SJSA1 (cell line): Measurements from ENCODE around the gene SLC12A2. TPM values are rescaled to one million over a fixed set of nuclear protein-coding genes. Genes with fewer than 3 reads are reported as not detected.

Experiments used
- DNase-seq, 2 experiments: peaks; one replicate each; pipeline ENCODE4 v3.0.0-alpha.2; 2015 to 2020; ENCODE audit warnings: low spot score in 2 of 2, low read depth in 1 of 2
- H3K27ac ChIP-seq: fragments of 250-450 bp; sonication (Bioruptor Pico); 2 replicates; pipeline ENCODE4 v1.5.1; 2020; ENCODE audit warnings: mild to moderate bottlenecking, moderate library complexity
- H3K27me3 ChIP-seq: fragments of 250-450 bp; sonication (Bioruptor Pico); replicated peaks from 2 replicates; pipeline ENCODE4 v1.5.1; 2020; ENCODE audit warnings: mild to moderate bottlenecking, moderate library complexity
- H3K36me3 ChIP-seq: fragments of 250-450 bp; sonication (Bioruptor Pico); 2 replicates; pipeline ENCODE4 v1.5.1; 2020; ENCODE audit warnings: mild to moderate bottlenecking
- H3K4me1 ChIP-seq: fragments of 250-450 bp; sonication (Bioruptor Pico); replicated peaks from 2 replicates; pipeline ENCODE4 v1.6.1; 2021; ENCODE audit warnings: mild to moderate bottlenecking
- H3K4me3 ChIP-seq: fragments of 250-450 bp; sonication (Bioruptor Pico); 2 replicates; pipeline ENCODE4 v1.5.1; 2020; ENCODE audit warnings: mild to moderate bottlenecking
- H3K9me3 ChIP-seq: fragments of 250-450 bp; sonication (Bioruptor Pico); replicated peaks from 2 replicates; pipeline ENCODE4 v1.5.1; 2020; ENCODE audit warnings: mild to moderate bottlenecking
- total RNA-seq: library from RNA; depleted of rRNA; stranded (reverse); fragments of >200 nt; shearing (Covaris generic); gene quantifications from 2 replicates; pipeline ENCODE4 v1.2.3, GENCODE V29; 2014

SLC12A2 gene
- total RNA-seq, 1 experiment from 2014 or later: 91.4 TPM

GRCh38 chr5:128105203-128105602 is 21.6 kb downstream of the SLC12A2 start:
- peaks cover 6% of the 10 kb centered on the region for H3K4me1 ChIP-seq
- DNase-seq: no peak
- no peaks in the 10 kb centered on the region for H3K9me3 ChIP-seq
- no peaks in the 10 kb centered on the region for H3K27me3 ChIP-seq
- no peak overlapping the region for H3K4me3 ChIP-seq
- peaks cover 9% of the 10 kb centered on the region; the same call in 1 of the 2 replicates for H3K36me3 ChIP-seq
- H3K27ac ChIP-seq: no peak overlapping the region

DNA sequence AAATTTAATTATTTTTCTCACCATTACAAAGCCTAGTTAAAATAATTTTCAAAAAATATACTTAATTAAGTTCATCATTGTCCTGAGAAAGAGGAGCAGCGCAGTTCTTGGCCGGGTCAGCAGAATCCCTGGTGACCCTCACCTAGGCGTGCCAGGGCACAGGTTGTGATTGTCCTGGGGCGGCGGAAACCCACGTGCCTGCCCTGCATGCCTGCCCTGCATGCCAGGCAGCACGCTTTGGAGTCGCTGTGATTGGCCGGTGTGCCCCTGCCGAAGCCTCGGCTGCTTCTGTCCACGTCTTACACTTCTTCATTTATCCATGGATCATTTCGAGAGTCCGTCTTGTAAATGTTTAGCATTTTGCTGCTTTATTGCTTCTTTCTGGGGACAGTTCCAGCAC is 25.6 kb downstream of the SLC12A2 start:
- no peaks in the 10 kb centered on the region for H3K27me3 ChIP-seq
- H3K27ac ChIP-seq: no peak overlapping the region
- H3K36me3 ChIP-seq: peaks cover 23% of the 10 kb centered on the region
- H3K9me3 ChIP-seq: no peaks in the 10 kb centered on the region
- no peak for DNase-seq
- H3K4me3 ChIP-seq: no peak overlapping the region
- peaks cover 8% of the 10 kb centered on the region for H3K4me1 ChIP-seq

DNA sequence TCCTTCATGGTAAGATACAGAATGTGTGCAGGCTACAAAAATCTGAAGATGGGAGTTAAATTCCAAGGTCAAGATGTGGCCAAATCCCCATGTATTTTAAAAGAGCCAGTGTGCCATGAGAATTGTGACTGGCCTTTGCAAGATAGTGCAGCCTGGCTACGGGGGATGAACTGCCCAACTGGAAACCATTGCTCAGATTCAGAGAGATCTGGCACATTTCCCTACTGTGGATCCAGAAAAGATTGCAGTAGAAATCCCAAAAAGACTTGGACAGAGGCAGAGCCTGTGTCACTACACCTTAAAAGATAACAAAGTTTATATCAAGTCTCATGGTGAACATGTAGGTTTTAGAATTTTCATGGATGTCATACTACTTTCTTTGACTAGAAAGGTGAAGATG is 26.2 kb downstream of the SLC12A2 start:
- H3K4me1 ChIP-seq: peaks cover 8% of the 10 kb centered on the region
- DNase-seq: no peak
- no peaks in the 10 kb centered on the region for H3K9me3 ChIP-seq
- H3K27ac ChIP-seq: no peak overlapping the region
- peaks cover 29% of the 10 kb centered on the region for H3K36me3 ChIP-seq
- no peaks in the 10 kb centered on the region for H3K27me3 ChIP-seq
- H3K4me3 ChIP-seq: no peak overlapping the region

DNA sequence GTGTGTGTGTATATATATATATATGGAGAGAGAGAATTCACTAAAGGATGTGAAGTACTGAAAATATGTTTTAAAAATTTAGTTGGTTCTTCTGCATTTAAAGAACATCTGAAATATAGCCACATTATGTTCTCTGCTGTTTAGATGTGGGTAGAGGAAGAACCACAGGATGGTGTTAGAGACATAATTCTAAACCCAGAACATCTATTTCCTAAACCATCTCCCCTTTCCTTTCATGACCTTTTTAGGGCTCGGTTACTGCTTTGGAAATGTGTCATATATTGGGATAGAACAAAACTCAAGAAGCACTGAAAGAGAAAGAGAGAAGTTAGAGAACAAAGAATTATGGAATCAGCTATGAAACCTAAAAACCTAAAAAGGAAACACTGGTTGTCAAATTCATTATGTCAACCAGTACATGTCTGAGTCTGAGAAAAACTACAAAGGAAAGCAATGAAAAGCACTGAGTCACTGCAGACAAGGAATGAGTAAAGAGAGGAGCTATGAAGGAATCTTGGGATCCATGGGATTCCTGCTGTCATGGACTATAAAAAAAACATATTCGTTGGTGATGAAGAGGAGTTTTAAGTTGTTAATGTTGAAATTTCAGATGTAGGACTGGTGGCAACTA is 28.4 kb downstream of the SLC12A2 start:
- peak in 1 of 2 experiments; percentile 57 for DNase-seq

GRCh38 chr5:128116445-128116844 is 32.9 kb downstream of the SLC12A2 start:
- Histone ChIP-seq H3K36me3 (peaks cover 70% of the 10 kb centered on the region), H3K4me3 (no peak overlapping the region), H3K27me3 (no peaks in the 10 kb centered on the region), H3K27ac (no peak overlapping the region), H3K4me1 (peaks cover 8% of the 10 kb centered on the region), H3K9me3 (peaks cover 4% of the 10 kb centered on the region; the same call in 1 of the 2 replicates)
- no peak for DNase-seq

More for the DNA sequence above, 28.4 kb downstream of the SLC12A2 start:
- no peaks in the 10 kb centered on the region for H3K9me3 ChIP-seq
- H3K36me3 ChIP-seq: peaks cover 48% of the 10 kb centered on the region
- peaks cover 8% of the 10 kb centered on the region for H3K4me1 ChIP-seq
- no peaks in the 10 kb centered on the region for H3K27me3 ChIP-seq
- no peak overlapping the region for H3K4me3 ChIP-seq
- H3K27ac ChIP-seq: peak overlapping the region; percentile 30

DNA sequence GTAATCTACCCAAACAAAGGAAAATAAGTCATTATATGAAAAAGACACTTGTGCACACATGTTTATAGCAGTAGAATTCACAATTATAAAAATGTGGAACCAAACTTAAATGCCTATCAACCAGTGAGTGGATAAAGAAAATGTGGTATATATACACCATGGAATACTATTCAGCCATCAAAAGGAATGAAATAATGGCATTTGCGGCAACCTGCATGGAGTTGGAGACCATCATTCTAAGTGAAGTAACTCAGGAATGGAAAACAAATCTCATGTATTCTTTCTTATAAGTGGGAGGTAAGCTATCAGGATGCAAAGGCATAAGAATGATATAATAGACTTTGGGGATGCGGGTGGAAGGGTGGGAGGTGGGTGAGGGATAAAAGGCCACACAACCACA is 34.6 kb downstream of the SLC12A2 start:
- H3K4me3 ChIP-seq: no peak overlapping the region
- peaks cover 60% of the 10 kb centered on the region for H3K36me3 ChIP-seq
- H3K9me3 ChIP-seq: peaks cover 4% of the 10 kb centered on the region; the same call in 1 of the 2 replicates
- H3K27ac ChIP-seq: no peak overlapping the region
- H3K4me1 ChIP-seq: no peaks in the 10 kb centered on the region
- no peaks in the 10 kb centered on the region for H3K27me3 ChIP-seq
- DNase-seq: no peak

- Histone ChIP-seq H3K36me3 (peaks cover 31% of the 10 kb centered on the region), H3K9me3 (peaks cover 4% of the 10 kb centered on the region; the same call in 1 of the 2 replicates), H3K4me1 (no peaks in the 10 kb centered on the region), H3K4me3 (no peak overlapping the region), H3K27ac (no peak overlapping the region), H3K27me3 (no peaks in the 10 kb centered on the region)
- no peak for DNase-seq
Observed at GRCh38 chr5:128121651-128122050, 38.1 kb downstream of the SLC12A2 start.

- peaks cover 8% of the 10 kb centered on the region for H3K36me3 ChIP-seq
- H3K9me3 ChIP-seq: peaks cover 1% of the 10 kb centered on the region; the same call in 1 of the 2 replicates
- H3K4me1 ChIP-seq: no peaks in the 10 kb centered on the region
- DNase-seq: no peak
- no peak overlapping the region for H3K27ac ChIP-seq
- no peaks in the 10 kb centered on the region for H3K27me3 ChIP-seq
- H3K4me3 ChIP-seq: no peak overlapping the region
Observed at GRCh38 chr5:128123936-128124335, 40.4 kb downstream of the SLC12A2 start.

GRCh38 chr5:128126241-128126640 is 42.7 kb downstream of the SLC12A2 start:
- Histone ChIP-seq H3K27ac (no peak overlapping the region), H3K4me1 (no peaks in the 10 kb centered on the region), H3K9me3 (no peaks in the 10 kb centered on the region), H3K4me3 (no peak overlapping the region), H3K36me3 (peaks cover 5% of the 10 kb centered on the region; the same call in 1 of the 2 replicates), H3K27me3 (no peaks in the 10 kb centered on the region)
- DNase-seq: no peak

- Histone ChIP-seq H3K27ac (no peak overlapping the region), H3K36me3 (peaks cover 42% of the 10 kb centered on the region), H3K4me1 (no peaks in the 10 kb centered on the region), H3K27me3 (no peaks in the 10 kb centered on the region), H3K9me3 (no peaks in the 10 kb centered on the region), H3K4me3 (no peak overlapping the region)
- no peak for DNase-seq
Observed at GRCh38 chr5:128132499-128132898, 48.9 kb downstream of the SLC12A2 start.

GRCh38 chr5:128135286-128135685 is 51.7 kb downstream of the SLC12A2 start:
- H3K4me1 ChIP-seq: no peaks in the 10 kb centered on the region
- H3K27ac ChIP-seq: no peak overlapping the region
- H3K36me3 ChIP-seq: peaks cover 62% of the 10 kb centered on the region
- no peak overlapping the region for H3K4me3 ChIP-seq
- no peaks in the 10 kb centered on the region for H3K27me3 ChIP-seq
- DNase-seq: no peak
- no peaks in the 10 kb centered on the region for H3K9me3 ChIP-seq

DNA sequence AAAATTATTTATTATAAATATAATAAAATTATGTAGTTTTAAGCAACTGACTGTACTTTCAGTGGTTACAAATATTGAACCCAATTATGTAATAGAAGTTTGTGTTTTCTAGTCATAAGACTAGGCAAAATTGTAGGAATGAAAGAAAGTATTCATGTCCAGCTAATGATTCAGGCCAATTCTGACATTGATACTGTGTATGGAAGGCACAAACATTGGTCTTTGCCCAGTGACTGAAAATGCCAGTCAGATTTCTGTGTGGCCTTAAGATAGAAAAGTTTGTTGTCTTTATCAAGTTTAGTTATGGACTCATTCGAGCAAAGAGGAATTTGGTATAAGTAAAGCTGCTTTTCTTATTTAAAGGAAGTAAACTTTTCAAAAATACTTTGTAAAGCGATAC is 60.3 kb downstream of the SLC12A2 start:
- no peaks in the 10 kb centered on the region for H3K4me1 ChIP-seq
- DNase-seq: no peak
- no peak overlapping the region for H3K4me3 ChIP-seq
- H3K36me3 ChIP-seq: peaks cover 56% of the 10 kb centered on the region
- H3K27me3 ChIP-seq: no peaks in the 10 kb centered on the region
- no peaks in the 10 kb centered on the region for H3K9me3 ChIP-seq
- H3K27ac ChIP-seq: no peak overlapping the region

DNA sequence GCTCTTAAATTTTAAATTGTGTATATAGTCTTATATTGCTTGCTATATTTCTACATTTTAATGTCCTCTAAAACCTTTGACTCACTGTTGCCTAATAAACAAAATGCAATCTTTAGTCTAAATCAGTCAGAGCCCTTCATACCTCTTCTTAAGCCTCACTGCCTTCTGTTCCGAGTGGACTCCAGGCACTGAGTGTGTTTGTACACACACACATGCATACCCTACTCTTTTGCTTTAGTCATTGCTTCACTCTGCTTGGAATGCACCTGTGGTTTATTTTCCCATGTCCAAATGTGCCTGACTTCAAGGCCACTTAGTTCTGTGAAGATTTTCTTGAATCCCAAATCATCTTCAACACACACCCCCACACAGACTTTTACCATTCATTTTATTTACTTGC is 60.9 kb downstream of the SLC12A2 start:
- Histone ChIP-seq H3K9me3 (no peaks in the 10 kb centered on the region), H3K4me3 (no peak overlapping the region), H3K27me3 (no peaks in the 10 kb centered on the region), H3K27ac (no peak overlapping the region), H3K4me1 (no peaks in the 10 kb centered on the region), H3K36me3 (peaks cover 57% of the 10 kb centered on the region)
- no peak for DNase-seq

DNA sequence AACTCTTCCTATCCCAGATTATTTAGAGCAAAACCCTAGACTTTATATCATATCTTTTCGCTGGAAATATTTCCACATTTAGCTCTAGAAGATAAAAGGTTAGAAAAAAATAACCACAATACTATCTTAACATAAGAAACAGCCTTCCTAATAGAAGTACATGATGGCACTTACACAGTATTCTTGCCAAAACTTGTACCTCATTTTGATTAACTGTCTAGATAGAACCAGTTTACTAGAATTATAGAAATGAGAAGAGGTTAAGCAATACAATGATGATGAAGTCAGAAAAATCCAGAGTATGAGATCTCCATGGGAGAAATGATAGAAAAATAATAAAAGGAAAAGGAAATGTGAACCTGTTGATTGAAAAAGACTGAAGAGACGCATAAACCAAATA is 63.1 kb downstream of the SLC12A2 start:
- H3K4me3 ChIP-seq: no peak overlapping the region
- H3K27me3 ChIP-seq: no peaks in the 10 kb centered on the region
- H3K27ac ChIP-seq: no peak overlapping the region
- H3K36me3 ChIP-seq: peaks cover 48% of the 10 kb centered on the region
- H3K4me1 ChIP-seq: no peaks in the 10 kb centered on the region
- no peak for DNase-seq
- no peaks in the 10 kb centered on the region for H3K9me3 ChIP-seq

GRCh38 chr5:128154943-128155342 is 71.4 kb downstream of the SLC12A2 start:
- DNase-seq: no peak

More at GRCh38 chr5:128154943-128155342, 71.4 kb downstream of the SLC12A2 start:
- no peaks in the 10 kb centered on the region for H3K27me3 ChIP-seq
- no peaks in the 10 kb centered on the region for H3K4me1 ChIP-seq
- H3K36me3 ChIP-seq: peaks cover 69% of the 10 kb centered on the region
- H3K27ac ChIP-seq: no peak overlapping the region
- H3K4me3 ChIP-seq: no peak overlapping the region
- H3K9me3 ChIP-seq: no peaks in the 10 kb centered on the region
